Subcutaneous adipose tissue (tissue), 4 donors: ENCODE measurements around the gene ZNF177. TPM values are rescaled to one million over a fixed set of nuclear protein-coding genes. Genes with fewer than 3 reads are reported as not detected.

ENCODE experiments used
- CTCF ChIP-seq: fragments of 450-650 bp; IDR thresholded peaks from one replicate; pipeline ENCODE4 v1.5.1; 2016; ENCODE audit warnings: low read depth, mild to moderate bottlenecking, control low read depth, antibody characterized with exemption, moderate library complexity
- total RNA-seq, 4 donors: library from RNA; depleted of rRNA; stranded (reverse); fragments of >200 nt; gene quantifications; one replicate each; pipeline ENCODE4 v1.1.0, GENCODE V29; 2016

The ZNF177 gene
- total RNA-seq, 4 donors from 2014 or later = 2.6 to 5.3 (median 3.4) TPM

GRCh38 chr19:9431475-9431874 lies 68.7 kb downstream of the ZNF177 start:
- no peak for TF ChIP-seq CTCF

Other genes with a start within 250 kb of the ZNF177 start
- not detected for gene OR7G1, start 247.2 kb upstream of the ZNF177 start, total RNA-seq
- not detected for gene OR7G3, start 236.1 kb upstream of the ZNF177 start, total RNA-seq
- gene ZNF317, start 222.6 kb upstream of the ZNF177 start, total RNA-seq = 10 to 100 TPM; 18.0 to 20.0 (median 18.6) TPM
- not detected for gene OR7D2, start 184.0 kb upstream of the ZNF177 start, total RNA-seq
- gene OR7D4, start 143.4 kb upstream of the ZNF177 start, total RNA-seq = not detected
- not detected for gene OR7E24, start 112.1 kb upstream of the ZNF177 start, total RNA-seq
- 10 to 100 TPM; 10.3 to 11.9 (median 11.4) TPM for gene ZNF699, start 53.2 kb upstream of the ZNF177 start, total RNA-seq
- gene ZNF559, start 38.8 kb upstream of the ZNF177 start, total RNA-seq = 10 to 100 TPM; 15.1 to 30.3 (median 22.2) TPM
- gene ZNF266, start 72.6 kb downstream of the ZNF177 start, total RNA-seq = 10 to 100 TPM; 19.6 to 41.6 (median 23.5) TPM
- gene ZNF560, start 135.6 kb downstream of the ZNF177 start, total RNA-seq = not detected
- gene ZNF426, start 175.6 kb downstream of the ZNF177 start, total RNA-seq = 10 to 100 TPM in 3 of 4 donors, 1 to 10 TPM in 1; 8.8 to 13.4 (median 11.4) TPM
- gene ZNF121, start 221.5 kb downstream of the ZNF177 start, total RNA-seq = 10 to 100 TPM; 22.3 to 31.3 (median 26.5) TPM